HG03460 (cell line): Measurements from ENCODE around the gene TMTC1.

Experiments
- ATAC-seq: cut with Tn5 transposase; IDR thresholded peaks from one replicate; pipeline ENCODE4 v1.9.1; 2021; ENCODE audit not compliant: unreplicated experiment

Gene TMTC1

GRCh38 chr12:29492891-29493290 lies 290.9 kb downstream of the TMTC1 start:
- ATAC-seq: no peak

- ATAC-seq: no peak
Observed at GRCh38 chr12:29486972-29487371, 296.8 kb downstream of the TMTC1 start.

GRCh38 chr12:29463198-29463597 lies 320.5 kb downstream of the TMTC1 start:
- no peak for ATAC-seq

- ATAC-seq: no peak
Observed at GRCh38 chr12:29460082-29460481, 323.7 kb downstream of the TMTC1 start.

- ATAC-seq: no peak
Observed at GRCh38 chr12:29455087-29455486, 328.7 kb downstream of the TMTC1 start.

- ATAC-seq: no peak
Observed at GRCh38 chr12:29451888-29452287, 331.9 kb downstream of the TMTC1 start.
